DMS79 (cell line): ENCODE results near the gene HS3ST1.
"Not testable (repeated sequence)": the region's sequence is repeated elsewhere in the genome, so short reads cannot be mapped to it uniquely, and the experiment has no call there.

Experiments
- DNase-seq: peaks from one replicate; lab custom pipeline; 2025; lab: John Stamatoyannopoulos, UW

Gene HS3ST1

GRCh38 chr4:11399461-11399971 is 29.2 kb downstream of the HS3ST1 start:
- DNase-seq, result no peak

GRCh38 chr4:11397819-11398610 is 30.7 kb downstream of the HS3ST1 start:
- DNase-seq, result no peak

GRCh38 chr4:11397146-11397545 is 31.5 kb downstream of the HS3ST1 start:
- DNase-seq, result no peak

GRCh38 chr4:11393551-11393950 is 35.1 kb downstream of the HS3ST1 start:
- no peak for DNase-seq

- DNase-seq, result not testable (repeated sequence)
These were observed 44.6 kb downstream of the HS3ST1 start for GRCh38 chr4:11384072-11384471.

GRCh38 chr4:11376571-11376970 is 52.1 kb downstream of the HS3ST1 start:
- DNase-seq, result no peak

- no peak for DNase-seq
These were observed 52.5 kb downstream of the HS3ST1 start for GRCh38 chr4:11376146-11376545.

GRCh38 chr4:11368701-11369115 is 60.0 kb downstream of the HS3ST1 start:
- no peak for DNase-seq

- DNase-seq, result no peak
These were observed 61.3 kb downstream of the HS3ST1 start for GRCh38 chr4:11367371-11367770.

GRCh38 chr4:11366859-11367258 is 61.8 kb downstream of the HS3ST1 start:
- no peak for DNase-seq

GRCh38 chr4:11365039-11365438 is 63.7 kb downstream of the HS3ST1 start:
- DNase-seq, result no peak

- DNase-seq, result no peak
These were observed 69.1 kb downstream of the HS3ST1 start for GRCh38 chr4:11359591-11359990.

GRCh38 chr4:11355226-11355625 is 73.5 kb downstream of the HS3ST1 start:
- DNase-seq, result no peak

- DNase-seq, result no peak
These were observed 74.2 kb downstream of the HS3ST1 start for GRCh38 chr4:11354531-11354930.

GRCh38 chr4:11348449-11349088 is 80.1 kb downstream of the HS3ST1 start:
- no peak for DNase-seq

- DNase-seq, result no peak
These were observed 83.8 kb downstream of the HS3ST1 start for GRCh38 chr4:11344916-11345315.

GRCh38 chr4:11343536-11343935 is 85.2 kb downstream of the HS3ST1 start:
- no peak for DNase-seq
